IPS DF 4.7 (cell line): ENCODE data around the gene DNAH7.
"Not testable (repeated sequence)": the region's sequence is repeated elsewhere in the genome, so short reads cannot be mapped to it uniquely, and the experiment has no call there.

Source experiments
- DNase-seq: peaks from one replicate; pipeline ENCODE4 v3.0.0-alpha.2; 2013; ENCODE audit warnings: low spot score; ENCODE audit errors: extremely low read depth

Gene DNAH7

DNA sequence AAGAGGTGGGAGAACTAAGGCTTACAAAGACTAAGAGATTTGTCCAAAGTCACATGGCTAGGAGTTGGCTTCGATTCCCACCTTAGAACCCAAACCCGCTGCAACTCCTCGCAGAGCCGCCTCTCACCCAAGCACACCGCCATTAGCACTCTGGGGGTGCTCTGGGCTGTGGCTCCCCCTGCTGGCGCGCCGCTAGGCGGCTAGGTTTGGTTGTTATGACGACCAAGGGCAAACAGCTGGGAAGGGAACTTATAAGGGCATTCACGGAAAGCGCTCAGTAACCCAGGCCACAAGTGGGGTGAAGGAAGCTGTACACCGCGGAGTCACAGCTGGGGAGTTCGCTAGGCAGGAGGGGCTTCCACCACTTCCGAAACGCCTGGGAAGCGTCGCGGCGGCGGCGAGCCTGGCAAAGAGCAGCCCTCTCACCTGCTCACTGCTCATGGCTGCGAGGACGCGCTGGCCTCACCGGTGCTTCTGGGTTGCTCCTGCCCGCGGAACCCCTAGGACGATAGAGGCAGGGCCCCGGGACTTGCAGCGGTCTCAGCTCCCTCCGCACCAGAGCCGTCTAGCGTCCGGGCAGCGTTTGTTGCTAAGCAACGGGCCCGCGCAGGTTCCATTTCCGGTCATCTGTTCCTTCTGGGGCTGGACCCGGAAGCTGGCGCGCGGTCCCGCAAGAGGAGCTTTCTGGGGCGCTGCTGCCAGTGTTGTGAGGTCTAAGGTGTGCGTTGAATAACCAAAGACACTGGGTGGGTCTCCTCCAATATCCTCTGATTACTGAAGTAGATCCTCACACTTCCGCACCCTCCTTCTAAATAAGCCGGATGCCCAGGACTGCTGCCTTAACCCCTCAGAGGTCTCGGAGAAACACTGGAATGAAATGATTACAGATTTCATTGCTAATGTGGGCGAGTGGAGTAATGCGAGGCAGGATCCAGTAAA is at the start of gene DNAH7:
TSS of gene DNAH7 (minus strand) at position 567 of the 939 bp plus-strand sequence. CDS start at position 441, 126 bp downstream.
- peak; percentile 38 for DNase-seq

- DNase-seq = no peak
Measured at GRCh38 chr2:196117214-196117705, 48.6 kb upstream of the DNAH7 start.

GRCh38 chr2:196113061-196113974 is 44.7 kb upstream of the DNAH7 start:
- no peak for DNase-seq

- no peak for DNase-seq
Measured at GRCh38 chr2:196112418-196113034, 43.9 kb upstream of the DNAH7 start.

DNA sequence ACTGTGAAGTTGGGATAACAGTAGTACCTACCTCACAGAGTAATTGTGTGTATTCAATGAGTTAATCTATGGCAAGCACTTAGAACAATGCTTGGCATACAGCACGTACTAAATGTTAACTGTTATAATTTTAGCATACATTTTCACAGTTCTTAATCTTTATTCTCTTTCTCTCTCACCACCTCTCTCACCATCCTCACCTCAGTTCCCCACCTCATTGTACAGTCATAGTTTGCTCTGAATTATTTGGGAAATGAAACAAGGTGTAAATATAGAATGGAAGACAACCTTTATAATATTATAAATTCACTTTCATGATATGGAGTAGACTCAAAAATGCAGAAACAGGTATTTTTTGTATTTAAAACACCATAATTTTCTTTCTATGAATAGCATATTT is 40.0 kb upstream of the DNAH7 start:
- no peak for DNase-seq

- no peak for DNase-seq
Measured at GRCh38 chr2:196105951-196106350, 37.3 kb upstream of the DNAH7 start.

DNA sequence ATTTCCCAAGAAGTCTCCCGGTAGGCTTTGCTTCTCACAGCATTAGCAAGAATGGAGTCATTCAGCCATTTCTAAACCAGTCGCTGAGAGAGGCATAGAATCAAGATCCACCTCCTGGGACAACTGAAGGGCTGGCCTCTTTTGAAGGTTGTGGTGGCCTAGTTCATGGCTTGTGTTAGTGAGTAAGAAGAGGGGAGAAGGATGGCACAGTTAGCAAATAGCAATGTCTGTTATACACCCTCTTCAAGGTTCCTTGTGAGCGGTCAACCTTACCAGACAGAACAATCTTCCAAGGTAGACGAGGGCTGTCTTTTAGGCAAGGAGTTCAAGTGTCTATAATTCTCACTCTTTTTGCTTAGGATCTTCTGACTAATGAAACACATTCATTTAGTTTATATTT is 35.4 kb upstream of the DNAH7 start:
- no peak for DNase-seq

DNA sequence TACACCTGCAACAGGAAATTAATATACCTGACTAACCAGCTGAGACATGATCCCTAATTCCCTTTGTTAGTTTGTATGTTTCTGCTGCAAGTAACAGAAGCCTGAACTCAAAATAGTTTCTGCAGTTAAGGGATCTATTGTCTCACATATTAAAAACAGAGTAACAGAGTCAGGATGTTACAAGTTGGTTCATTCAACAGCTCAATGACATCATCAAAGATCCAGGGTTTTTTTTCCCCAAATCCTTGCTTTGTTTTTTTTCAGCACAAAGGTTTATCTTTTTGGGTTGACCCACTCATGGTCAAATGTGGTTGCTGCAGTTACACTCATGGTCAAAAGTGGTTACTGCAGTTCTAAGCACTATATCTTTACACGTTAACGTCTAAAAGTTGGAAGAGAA is 35.0 kb upstream of the DNAH7 start:
- no peak for DNase-seq

- DNase-seq = no peak
Measured at GRCh38 chr2:196101325-196101991, 32.8 kb upstream of the DNAH7 start.

DNA sequence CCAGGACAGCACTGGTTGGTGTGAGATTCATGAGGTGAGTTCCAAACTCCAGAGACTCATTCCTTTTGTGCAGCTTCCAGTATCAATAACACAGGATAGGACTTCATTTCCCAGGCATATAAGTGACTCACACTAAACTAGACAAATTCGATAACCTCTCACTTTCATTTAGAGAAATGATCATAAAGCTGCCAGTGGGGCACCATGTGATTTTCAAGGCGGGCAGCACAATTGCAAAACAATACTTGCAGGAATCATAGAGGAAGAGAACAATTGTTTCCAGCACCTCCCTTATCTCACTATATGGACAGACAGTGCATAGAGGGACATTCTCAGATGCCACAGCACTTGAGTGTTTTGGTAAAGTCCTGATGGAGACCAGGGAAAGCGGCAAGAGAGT is 31.3 kb upstream of the DNAH7 start:
- no peak for DNase-seq

DNA sequence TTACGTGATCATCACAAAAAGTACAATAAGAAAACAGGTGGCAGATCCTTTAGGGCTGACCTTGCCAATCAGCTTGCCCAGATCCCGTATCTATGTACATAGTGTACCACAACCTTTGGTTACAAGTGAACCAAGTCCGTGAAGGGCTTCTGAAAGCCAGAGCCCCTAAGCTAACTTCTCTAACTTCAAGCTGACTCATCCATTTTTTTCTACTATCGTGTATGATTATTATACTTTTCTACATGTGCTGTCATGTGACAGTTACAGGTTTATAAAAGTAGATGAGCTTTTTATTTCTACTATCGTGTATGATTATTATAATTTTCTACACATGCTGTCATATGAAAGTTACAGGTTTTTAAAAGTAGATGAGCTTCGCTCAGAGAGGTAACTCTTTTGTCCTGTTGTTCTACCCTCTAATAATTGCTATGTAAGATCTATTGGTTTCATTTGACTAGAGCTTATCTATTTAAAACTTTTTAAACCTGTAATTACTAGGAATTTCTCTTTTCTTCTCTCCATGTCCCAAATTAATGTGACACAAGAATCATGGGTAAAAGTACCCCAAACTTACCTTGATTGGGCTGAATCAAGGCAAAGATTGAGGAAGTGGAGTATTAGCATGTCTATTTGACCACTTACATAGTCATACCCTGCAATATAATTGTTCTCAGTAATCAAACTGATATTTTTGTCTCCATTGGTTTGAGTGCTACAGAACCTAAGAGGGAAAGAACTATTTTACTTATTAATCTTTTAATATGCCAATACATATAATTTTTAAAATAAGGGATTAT is 29.4 kb upstream of the DNAH7 start:
- no peak for DNase-seq

DNA sequence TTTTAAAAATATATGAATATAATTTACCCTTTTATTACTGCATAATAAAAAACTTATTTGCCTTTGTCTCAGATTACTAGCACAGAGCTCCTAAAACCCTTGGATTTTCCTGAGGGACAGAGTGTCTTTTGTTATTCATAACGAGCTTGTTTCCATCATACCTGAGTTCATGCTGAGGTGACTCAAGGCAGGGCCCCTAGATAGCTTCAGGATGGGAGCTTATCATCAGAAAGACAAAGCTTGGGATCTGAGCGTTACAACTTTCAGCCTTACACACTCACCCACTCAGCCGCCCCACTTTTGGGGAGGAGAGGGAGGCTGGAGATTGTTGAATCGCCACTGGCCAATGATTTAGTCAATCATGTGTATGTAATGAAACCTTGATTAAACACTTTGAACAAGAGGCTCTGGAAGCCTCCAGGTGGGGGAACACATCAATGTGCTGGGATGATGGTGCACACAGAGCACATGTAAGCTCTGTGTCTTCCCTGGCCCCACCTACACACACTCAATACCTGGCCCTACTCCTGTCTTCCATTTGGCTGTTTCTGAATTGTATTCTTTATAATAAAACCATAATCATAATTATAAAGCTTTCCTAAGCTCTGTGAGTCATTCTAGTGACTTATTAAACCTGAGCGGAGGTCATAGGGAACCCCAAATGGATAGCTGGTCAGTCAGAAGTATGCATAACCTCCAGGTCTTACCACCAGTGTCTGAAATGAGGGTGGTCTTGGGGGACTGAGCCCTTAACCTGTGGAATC is 28.5 kb upstream of the DNAH7 start:
- no peak for DNase-seq

DNA sequence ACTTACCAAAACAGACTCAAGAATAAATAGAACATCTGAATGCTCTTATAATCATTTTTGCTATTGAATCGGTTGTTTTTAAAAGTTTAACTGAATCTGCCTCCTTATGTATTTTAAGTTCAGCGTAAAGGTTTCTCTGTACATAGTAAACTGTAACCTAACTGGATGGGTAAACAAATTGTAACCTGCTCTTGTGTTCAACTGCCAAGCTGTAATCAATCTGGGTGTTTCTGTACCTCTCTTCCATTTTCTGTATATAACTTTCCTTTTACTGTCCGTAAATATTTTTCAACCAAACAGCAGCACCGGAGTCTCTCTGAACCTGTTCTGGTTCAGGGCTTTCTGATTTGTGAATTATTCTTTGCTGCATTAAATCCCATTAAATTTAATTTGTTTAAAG is 27.6 kb upstream of the DNAH7 start:
- DNase-seq = no peak

GRCh38 chr2:196089448-196089847 is 20.8 kb upstream of the DNAH7 start:
- DNase-seq = not testable (repeated sequence)

DNA sequence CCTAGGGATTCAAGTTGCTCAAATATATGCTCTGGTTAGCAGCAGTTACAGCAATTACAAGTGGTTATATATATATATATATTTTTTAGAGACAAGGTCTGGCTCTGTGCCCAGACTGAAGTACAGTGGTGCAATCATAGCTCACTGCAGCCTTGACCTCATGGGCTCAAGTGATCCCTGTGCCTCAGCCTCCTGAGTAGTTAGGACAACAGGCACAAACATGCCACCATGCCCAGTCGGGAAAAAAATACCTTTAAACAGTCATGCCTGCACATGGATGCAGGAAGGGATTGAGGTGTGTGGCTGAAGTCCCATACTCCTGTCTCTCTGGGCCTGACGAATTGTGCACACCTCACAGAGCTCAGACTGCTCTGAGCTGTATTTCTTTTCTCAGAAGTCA is 19.6 kb upstream of the DNAH7 start:
- DNase-seq = no peak

- DNase-seq = no peak
Measured at GRCh38 chr2:196086517-196087368, 18.1 kb upstream of the DNAH7 start.

GRCh38 chr2:196083601-196084000 is 15.0 kb upstream of the DNAH7 start:
- DNase-seq = no peak

DNA sequence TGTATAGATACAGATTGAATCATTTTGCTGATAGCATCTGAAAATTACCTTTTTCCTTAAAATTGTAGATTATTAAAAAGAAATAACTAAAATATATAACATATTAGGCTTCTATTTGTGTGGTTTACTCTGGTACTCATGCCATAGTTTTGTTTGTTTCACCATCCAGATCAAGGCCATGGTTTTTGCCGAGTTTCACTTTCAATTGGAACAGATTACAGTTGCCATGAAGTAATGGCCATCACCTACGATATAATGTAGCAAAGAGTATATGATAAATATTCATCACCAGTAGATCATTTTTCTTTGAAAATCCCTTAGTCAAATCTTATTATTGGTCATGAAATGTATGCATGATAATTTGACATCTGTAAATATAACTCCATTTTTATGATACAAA is 11.9 kb upstream of the DNAH7 start:
- no peak for DNase-seq
